Gastrocnemius medialis (tissue), 4 donors: ENCODE measurements around the gene SMAD3.

Source experiments
- CTCF ChIP-seq, 5 experiments: fragments of 450-650 bp in 3 of 5; fragments of 200-600 bp in 2 of 5; sonication (generic) in 2 of 5; IDR thresholded peaks in 4 of 5; conservative IDR thresholded peaks in 1 of 5; 1 replicate in 4 of 5; 2 replicates in 1 of 5; pipeline ENCODE4 v1.5.1; 2016 to 2019; ENCODE audit warnings: antibody characterized with exemption in 5 of 5, mild to moderate bottlenecking in 3 of 5, moderate library complexity in 3 of 5
- POLR2A ChIP-seq, 2 donors: fragments of 450-650 bp; IDR thresholded peaks; one replicate each; pipeline ENCODE4 v1.6.1; 2017; ENCODE audit warnings: antibody characterized with exemption in 2 of 2, mild to moderate bottlenecking in 2 of 2, moderate library complexity in 2 of 2

GRCh38 chr15:67023517-67024313 is 41.7 kb upstream of the SMAD3 start:
- no peak for TF ChIP-seq CTCF (IDR thresholded peaks at IDR 0.05 in 4 of 5, conservative IDR thresholded peaks at IDR 0.05 in 1 of 5)
- TF ChIP-seq POLR2A (IDR thresholded peaks at IDR 0.05) = no peak
